OCI-M2 (cell line): ENCODE results near the gene RUNX2.

Experiments
- DNase-seq: peaks from one replicate; lab custom pipeline; 2025; ENCODE audit not compliant: unreplicated experiment; lab: John Stamatoyannopoulos, UW

Gene RUNX2

DNA sequence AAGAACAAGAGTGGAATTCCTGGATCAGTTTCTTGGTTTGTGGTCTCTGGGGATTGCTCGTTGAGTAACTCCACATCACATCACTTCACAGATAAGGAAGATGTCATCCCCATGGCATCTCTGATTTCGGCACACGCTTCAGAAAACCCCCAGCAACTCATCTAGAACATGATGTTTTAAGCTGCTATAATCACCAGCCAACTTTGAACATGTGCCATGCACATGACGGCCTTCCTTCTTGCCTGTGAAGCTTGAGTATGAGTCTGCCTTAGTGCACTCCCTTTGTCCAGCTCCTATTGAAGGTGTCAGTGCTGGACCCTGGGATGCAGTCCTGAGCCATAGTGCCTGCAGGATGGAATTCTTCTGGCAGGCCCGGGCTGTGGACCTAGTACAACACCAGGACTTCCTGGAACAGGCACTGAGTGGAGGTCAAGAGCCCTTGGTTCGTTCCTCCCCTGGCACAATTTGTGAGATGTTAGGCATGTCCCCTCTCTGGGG, 281.1 kb downstream of the RUNX2 start:
- DNase-seq = no peak

DNA sequence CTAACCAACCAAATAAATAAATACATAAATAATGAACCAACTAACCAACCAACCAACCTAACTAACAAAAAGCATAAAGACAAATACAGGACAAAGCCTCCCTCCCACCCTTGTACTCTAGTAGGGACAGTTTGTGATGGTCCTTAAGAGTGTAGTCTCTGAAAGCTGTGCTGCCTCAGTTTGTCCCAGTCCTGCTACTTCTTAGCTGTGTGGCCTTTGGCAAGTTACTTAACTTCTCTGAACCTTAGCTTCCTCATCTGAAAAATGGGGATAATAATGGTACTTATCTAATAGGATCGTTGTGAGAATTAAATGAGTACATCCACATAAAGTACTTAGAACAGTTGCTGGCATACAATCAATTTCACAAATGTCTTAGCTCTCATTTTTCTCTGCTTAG, 282.2 kb downstream of the RUNX2 start:
- no peak for DNase-seq

DNA sequence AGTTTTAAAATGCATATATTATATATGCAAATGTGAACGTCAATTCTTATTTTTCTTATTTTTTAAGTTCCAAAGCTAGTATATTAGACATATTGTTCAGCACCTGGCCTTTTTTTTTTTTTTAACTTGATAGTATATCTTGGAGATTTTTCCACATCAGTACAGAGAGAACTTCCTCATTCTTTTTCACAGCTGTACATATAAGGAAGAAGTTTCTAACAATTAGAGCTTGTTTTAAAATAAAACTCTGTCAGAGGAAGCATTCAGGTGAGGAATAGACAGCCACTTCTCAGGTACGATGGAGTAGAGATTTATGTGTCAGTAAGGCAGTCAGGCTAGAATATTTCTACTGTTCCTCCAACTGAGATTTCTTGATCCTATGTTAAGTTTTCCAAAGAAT, 282.7 kb downstream of the RUNX2 start:
- DNase-seq = no peak

DNA sequence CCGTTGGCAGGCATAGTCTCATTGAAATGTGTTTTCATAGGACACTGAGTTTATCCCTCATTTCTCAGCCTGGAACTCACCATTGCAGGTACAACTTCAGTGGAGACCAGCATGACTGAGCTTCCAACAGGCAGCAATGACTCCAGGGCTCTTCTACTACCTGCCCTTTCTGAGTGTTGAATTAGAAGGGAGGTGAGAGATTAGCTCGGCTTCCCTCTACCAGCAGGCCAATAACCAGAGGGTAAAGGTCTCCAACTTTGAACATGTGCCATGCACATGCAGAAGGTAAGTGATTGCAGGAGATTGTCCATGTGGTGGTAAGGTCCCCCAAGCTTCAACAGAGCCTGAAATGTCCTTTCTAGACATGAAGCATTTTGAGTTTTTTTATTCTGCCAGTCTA, 283.4 kb downstream of the RUNX2 start:
- DNase-seq = no peak

DNA sequence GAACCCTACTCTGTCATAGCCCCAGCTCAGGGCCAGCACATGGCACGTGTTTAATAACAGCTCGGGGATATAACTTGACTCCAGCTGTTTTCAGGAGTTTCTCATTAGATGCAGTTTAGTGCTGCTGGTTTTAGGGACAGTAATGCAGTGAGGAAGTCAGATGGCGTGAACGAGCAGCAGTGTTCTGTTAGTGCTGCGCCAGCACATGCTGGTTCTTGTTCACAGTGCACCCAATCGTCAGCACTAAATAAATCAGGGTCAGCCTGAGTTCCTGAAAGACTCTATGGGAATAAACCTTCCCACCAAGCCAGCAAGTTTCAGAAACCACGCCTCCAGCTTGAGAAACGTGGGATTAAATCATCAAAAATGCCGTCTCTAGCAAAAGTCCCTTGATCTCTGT, 285.5 kb downstream of the RUNX2 start:
- DNase-seq = no peak

DNA sequence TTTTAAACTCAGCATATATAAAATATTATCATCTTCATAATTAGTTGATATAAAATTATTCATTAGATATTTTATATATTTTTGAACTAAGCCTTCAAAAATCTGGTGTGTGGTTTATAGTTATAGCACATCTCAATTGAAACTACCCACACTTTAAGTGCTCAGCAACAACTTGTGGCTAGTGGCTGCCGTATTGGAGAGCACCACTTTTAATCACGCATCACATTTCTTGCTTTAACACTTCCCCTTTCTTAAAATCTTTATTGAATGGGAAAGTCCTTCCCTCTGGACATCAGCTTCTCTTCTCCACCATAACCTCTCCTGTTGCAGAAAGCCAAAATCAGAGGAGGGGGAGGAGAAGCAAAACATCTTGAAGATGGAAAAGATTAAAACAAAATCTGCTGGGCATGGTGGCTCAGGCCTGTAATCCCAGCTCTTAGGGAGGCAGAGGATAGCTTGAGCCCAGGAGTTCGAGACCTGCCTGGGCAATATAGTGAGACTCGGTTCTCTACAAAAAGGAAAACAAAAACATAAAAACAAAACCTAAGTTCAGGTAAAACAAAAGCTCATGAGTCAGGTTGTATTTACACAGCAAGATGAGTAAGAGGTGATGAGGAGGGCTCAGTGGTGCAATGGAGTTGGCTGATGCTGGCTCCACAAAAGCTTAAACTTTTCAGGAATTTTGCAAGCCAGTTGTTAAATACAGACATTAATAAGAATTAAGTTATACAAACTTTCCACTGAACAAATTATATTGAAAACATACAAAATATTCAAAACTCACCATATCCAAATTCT, 286.6 kb downstream of the RUNX2 start:
- DNase-seq = no peak

DNA sequence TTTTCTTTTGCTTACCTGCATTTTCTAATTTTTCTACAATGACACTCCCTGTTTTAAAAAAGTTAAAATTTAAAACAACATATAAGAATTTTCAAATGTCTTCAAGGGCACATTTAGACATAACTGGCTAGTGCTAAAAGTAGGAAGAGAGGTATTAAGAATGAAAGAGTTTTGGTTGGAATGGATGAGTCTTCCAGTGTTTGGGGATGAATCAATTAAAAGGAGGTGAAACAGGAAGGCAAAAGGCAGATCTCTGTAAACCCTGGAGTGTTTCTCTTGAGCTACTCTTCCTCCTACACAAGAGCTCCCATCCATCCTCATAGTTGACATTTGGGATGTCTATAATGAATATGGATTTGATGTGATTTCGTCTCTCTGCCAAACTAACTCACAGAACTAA, 288.1 kb downstream of the RUNX2 start:
- no peak for DNase-seq

DNA sequence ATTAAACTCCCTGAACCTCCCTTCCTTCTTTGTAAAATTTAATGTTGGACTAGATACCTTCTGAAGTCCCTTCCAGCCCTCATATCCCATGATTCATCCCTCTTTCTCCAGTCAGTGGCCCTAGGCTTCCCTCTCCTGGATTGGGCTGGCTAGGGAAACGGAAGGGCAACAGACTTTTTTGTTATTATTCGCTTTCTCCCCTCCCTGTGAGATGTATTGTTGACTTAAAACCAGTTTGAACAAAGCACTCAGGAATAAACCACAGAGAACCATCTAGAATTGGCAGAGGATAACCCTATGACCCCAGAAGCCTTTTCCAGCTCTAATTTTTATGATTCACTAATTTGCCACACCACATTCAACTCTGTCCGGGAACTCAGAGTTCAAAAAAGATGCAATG, 289.3 kb downstream of the RUNX2 start:
- DNase-seq = no peak

DNA sequence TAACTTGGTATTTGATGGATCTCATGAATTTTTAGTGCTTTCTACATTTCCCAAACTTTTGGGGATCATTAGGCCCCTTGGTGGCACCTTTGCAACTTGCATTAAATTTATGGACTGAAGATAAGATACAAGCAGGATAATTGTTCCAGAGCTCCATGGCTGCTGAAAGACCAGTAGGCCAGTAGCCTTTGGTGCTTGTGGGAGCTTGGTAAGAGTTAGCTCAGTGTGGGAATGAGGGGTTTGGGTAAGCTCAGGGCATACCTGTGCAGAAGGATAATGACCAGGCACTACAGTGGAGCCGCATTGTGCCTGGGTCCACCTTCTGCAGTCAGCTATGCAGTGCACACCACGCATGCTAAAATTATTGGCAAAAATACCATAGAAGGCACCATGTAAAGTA, 290.1 kb downstream of the RUNX2 start:
- DNase-seq = no peak

DNA sequence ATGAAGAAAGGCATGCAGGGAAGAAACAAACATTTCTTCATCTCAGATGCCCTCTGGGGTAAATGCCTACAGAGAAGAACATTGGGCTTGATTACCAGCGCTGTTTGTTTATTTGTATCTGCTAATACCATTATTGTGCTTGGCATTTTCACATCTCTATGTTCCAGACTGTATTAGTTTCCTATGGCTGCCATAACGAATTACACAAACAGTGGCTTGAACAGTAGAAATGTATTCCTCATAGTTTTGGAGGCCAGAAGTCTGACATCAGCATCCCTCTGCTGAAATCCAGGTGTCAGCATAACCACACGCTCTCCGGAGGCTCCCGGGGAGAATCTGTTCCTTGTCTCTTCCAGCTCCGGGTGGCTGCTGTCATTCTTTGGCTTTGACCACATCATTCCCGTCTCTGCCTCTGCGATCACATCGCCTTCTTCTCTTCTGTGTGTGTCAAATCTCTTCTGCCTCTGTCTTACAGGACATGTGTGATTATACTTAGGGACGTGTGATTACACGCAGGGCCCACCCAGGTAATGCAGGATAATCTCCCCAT, 291.2 kb downstream of the RUNX2 start:
- DNase-seq = no peak

DNA sequence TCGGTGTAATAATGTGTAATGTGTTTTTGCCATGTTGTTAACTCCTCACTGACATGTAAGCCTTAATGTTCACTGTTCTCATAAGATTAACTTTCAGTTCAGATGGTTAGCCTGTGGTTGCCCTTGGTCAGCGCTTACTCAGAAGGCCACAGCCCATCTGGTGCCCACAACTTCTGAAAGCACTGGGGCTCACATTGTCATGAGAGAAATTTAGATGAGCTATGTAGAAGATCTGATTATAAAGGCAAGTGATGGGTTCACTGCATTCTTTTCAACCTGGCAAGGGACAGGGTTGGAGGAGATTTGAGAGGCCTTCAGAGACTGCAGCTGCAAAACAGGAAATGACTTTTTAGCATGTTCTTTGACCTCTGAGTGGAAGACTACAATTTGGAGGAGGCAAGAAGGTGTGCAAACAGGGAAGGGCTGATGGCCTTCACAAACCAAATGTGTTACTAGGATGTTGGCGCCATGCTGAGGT, 291.9 kb downstream of the RUNX2 start:
- no peak for DNase-seq

DNA sequence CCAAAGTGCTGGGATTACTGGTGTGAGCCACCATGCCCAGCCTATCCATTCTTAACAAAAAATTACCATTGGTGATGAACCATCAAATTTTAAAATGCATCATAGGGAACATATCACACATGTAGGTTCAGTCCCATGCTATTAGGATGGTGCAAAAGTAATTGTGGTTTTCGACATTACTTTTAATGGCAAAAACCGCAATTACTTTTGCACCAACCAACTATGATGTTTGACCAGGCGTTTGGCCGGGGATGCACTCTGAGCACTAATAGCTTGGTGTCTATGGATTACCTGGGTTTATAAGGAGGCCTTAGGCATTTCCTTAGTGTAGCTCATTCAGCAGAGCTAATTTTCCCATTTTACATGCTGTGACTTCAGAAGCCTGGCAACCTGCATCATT, 296.1 kb downstream of the RUNX2 start:
- DNase-seq = no peak

DNA sequence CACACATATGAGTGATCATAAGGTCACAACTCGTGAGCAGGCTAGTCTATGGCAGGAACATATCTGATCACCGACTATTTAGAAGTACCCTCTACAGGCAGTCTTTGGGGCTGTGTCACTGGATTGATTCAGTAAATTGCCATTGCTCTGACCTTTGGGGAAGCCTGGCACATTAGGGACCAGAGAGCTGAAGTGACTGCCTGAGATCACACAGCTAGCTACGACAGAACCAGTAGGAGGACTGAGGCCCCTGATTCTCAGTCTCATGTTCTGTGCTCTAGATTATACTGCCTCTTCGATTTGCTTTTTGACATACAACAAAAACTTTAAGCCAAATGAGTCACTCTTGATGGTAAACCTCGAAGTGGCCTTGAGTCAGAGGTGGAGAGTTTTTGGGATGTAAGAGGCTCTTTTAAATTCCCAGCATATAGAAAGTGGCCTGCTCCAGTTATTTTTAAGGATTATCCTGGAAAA, 297.1 kb downstream of the RUNX2 start:
- no peak for DNase-seq

DNA sequence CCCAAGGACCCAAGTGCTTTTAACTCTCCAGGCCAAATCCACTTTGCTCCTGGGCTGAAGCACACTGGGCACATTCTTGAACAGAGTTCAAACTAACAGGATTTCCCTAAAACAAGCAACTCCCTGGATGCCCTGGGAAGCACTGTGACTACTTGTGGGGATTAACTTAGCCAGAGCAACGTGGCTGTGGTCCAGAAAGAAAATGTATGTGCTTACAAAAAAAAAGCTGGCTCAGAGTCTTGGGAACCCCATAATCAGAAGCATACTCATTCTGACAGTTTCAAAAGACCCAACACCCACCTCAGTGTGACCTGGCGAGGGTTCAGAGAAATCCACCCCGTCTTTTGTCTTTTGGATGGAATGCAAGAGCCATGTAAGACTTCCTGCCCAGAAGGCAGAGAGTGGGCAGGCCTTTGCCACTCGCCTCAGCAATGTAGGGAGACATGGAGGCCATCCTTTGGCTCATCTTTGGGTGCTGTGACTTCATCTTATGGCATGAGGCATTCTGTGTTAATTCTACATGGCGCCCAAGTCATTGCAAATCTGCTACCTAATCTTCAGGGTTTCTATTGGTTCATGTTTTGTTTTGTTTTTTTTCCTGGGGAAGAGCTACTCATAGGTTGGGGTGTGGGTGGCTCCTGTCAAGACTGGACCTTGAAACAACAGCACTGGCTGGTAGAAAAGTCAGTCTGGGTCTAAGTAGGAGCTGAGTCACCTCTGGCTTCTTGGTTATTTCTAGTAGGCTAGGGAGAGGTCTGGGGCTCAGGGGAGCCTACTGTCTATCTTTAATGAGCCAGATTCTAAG, 298.2 kb downstream of the RUNX2 start:
- DNase-seq = no peak

DNA sequence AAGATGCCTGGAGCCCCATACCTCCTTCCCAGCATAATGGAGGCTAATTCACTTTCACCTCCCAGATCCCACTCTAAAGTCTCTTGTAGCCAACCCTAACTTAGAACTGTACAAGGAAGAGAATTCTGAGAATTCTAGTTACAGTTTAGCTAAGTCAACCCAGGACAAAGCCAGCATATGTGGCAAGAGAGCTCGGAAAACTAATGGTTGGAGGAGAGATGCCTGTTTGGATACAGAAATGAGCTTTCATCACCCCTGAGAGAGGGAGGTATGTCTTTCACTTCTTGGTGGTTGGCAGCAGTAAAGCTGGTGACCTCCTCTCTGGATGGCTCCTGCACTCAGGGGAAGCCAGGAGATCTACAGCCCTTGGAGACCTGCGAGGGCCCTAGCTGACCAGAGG, 302.2 kb downstream of the RUNX2 start:
- DNase-seq = no peak

DNA sequence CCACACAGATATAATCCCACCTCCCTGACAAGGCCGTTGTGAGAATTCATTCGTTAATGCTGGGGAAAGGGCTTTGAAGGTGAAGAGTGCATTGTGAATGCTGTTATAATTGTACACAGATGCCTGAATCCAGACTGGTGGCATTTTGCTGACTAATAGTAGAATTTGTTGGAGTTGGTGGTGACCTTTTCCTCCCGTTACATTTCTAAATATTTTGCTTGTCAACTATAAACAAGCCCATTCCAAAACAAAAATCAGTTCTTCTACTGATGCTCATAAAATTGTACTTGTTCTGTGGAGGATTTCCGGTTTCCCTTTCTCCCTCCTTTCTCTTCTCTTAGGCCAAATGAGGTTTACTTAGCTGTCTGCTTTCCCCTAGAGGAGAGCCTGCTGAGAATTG, 302.7 kb downstream of the RUNX2 start:
- no peak for DNase-seq

DNA sequence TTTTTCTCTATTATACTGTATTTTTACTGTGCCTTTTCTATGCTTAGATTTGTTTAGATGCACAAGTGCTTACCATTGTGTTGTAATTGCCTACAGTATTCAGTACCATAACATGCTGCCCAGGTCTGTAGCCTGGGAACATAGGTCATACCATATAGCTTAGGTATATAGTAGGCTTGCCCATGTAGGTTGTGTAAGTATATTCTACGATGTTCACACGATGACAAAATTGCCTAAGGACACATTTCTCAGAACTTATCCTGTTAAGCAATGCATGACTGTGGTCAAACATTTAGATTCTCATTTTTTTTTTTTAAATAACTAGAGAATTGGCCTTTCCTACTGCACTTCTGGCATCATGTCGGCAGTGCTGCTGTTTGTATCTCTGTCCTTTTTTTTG, 303.3 kb downstream of the RUNX2 start:
- no peak for DNase-seq

DNA sequence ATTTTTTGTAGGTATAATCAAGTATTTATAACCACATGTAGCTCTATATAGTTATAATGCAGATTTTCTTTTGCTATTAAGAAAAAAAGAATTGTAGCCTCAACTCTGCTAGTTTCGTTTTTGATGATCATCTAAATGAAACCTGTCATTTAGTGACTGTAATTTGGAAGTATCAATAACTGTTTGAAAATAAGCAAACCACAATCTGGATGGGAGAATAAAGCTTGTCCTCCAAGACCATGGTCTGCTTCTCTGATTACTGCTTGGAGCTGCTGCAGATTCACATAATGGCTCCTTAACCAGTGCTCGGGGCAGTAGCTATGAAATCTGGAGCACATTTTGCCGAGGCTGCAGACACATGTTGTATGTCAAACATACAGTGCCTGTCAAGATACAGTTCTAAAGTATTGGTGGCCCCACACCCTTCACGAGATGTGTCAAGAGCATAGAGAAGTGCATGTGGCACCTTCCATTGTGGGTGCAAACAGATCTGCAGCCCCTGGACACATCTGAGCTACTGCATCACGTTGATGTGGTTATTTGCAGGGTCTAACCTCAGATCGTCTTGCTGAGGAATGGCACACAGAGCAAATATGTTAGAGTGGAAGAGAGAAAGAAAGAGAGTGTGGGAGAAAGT, 305.3 kb downstream of the RUNX2 start:
- no peak for DNase-seq

DNA sequence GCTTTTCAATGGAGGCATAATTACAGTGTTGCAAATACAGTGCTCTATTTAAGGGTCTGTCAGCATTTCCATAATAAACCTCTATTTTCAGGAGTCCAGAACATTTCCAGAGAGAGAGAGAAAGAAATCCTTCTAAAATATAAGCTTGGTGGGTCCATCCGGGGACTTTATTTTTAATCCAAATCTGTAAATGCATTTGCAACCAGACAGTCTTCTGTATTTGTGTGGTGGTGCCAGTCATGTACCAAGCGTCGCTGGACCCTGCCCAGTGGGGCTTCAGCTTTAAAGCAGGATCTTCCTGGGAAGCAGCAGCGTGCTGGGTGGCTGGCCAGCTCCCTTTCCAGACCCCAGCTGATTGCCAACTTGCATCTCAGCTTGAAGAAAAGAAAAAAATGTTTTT, 306.1 kb downstream of the RUNX2 start:
- DNase-seq = no peak

DNA sequence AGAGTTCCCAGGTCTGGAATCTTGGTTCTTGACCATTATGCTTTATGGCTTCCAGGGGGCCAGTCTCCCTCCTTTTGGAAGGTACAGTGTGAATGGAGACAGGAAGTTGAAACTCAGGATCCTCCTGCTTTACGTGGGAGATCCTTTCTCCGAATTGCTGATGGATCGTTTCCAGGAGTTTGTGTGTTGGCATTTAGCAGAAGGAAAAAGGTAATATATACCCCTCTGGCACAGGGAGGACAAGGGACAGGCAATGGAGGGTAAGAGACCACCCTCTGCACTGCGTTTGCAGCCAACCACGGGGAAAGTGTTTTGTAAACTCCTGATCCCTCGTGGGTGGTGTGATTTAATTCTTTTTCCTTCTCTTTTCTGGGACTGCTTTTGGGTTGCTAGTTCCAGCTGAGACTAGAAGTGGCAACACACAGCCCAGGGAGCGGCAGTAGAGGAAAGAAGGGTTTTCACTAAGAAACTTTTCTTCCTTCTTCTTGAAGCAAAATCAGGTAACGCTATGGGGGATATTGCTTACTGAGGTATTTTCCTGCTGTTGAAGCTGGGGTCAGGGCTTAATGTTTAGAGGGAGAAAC, 307.2 kb downstream of the RUNX2 start:
- no peak for DNase-seq

DNA sequence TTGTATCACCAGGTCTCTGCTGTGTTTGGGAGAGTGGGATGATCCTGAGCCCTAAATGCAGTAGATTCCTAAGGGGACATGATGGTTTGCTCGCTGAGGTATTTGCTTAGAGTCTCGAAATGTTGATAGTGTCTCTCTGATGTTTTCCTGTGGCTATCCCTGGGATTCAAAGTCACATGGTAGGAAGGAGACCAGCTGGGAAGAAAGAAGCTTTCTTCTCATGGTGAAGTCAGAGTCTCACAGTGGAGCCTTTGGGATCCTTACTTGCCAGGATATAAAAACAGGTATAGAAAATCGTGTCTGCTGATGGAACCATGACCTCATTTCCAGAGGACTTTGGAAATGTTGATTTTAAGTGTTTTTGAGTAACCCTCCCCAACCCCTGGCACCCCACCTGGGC, 308.9 kb downstream of the RUNX2 start:
- no peak for DNase-seq
